ACHN (cell line): ENCODE measurements around the gene VSTM2B.
"Not testable (repeated sequence)": the region's sequence is repeated elsewhere in the genome, so short reads cannot be mapped to it uniquely, and the experiment has no call there.

Experiments
- DNase-seq: peaks from one replicate; pipeline ENCODE4 v3.0.0-alpha.2; 2015
- in situ Hi-C: cut with HindIII; loops from 2 replicates; pipeline ENCODE4 v1.10.0; 2017; ENCODE audit warnings: low sequenced_read_pairs, low pct_ligation_motif_present, low pct_unique_long_range_greater_than_20kb

Gene VSTM2B

GRCh38 chr19:29525901-29526729 is at the start of gene VSTM2B:
Gene VSTM2B, plus strand, starts transcription at chr19:29525994. Its CDS starts 590 bp downstream, at chr19:29526584.
- in situ Hi-C loops = no loop called here
- no peak for DNase-seq

- DNase-seq = no peak
- in situ Hi-C loops = no loop called here
These were observed 49.3 kb upstream of the VSTM2B start for GRCh38 chr19:29476528-29476927.

GRCh38 chr19:29477831-29478577 is 47.8 kb upstream of the VSTM2B start:
- in situ Hi-C loops = no loop called here
- no peak for DNase-seq

GRCh38 chr19:29478578-29479565 is 46.9 kb upstream of the VSTM2B start:
- in situ Hi-C loops = no loop called here
- peak; percentile 3 for DNase-seq

- DNase-seq = no peak
- in situ Hi-C loops = no loop called here
These were observed 45.9 kb upstream of the VSTM2B start for GRCh38 chr19:29479941-29480340.

- in situ Hi-C loops = no loop called here
- DNase-seq = no peak
These were observed 45.3 kb upstream of the VSTM2B start for GRCh38 chr19:29480507-29480906.

- in situ Hi-C loops = no loop called here
- DNase-seq = no peak
These were observed 42.7 kb upstream of the VSTM2B start for GRCh38 chr19:29482855-29483640.

- in situ Hi-C loops = no loop called here
- no peak for DNase-seq
These were observed 42.2 kb upstream of the VSTM2B start for GRCh38 chr19:29483641-29483920.

- DNase-seq = no peak
- in situ Hi-C loops = no loop called here
These were observed 41.7 kb upstream of the VSTM2B start for GRCh38 chr19:29483944-29484581.

- in situ Hi-C loops = no loop called here
- no peak for DNase-seq
These were observed 40.9 kb upstream of the VSTM2B start for GRCh38 chr19:29484876-29485275.

GRCh38 chr19:29485293-29485692 is 40.5 kb upstream of the VSTM2B start:
- in situ Hi-C loops = no loop called here

GRCh38 chr19:29486961-29487360 is 38.8 kb upstream of the VSTM2B start:
- in situ Hi-C loops = not testable (repeated sequence)

More at GRCh38 chr19:29485293-29485692, 40.5 kb upstream of the VSTM2B start:
- DNase-seq = no peak

GRCh38 chr19:29487432-29487831 is 38.4 kb upstream of the VSTM2B start:
- no peak for DNase-seq
- in situ Hi-C loops = no loop called here

More at GRCh38 chr19:29486961-29487360, 38.8 kb upstream of the VSTM2B start:
- DNase-seq = not testable (repeated sequence)

- no peak for DNase-seq
- in situ Hi-C loops = no loop called here
These were observed 37.5 kb upstream of the VSTM2B start for GRCh38 chr19:29488316-29488715.

- no peak for DNase-seq
- in situ Hi-C loops = no loop called here
These were observed 36.4 kb upstream of the VSTM2B start for GRCh38 chr19:29489172-29489951.

GRCh38 chr19:29491491-29491890 is 34.3 kb upstream of the VSTM2B start:
- no peak for DNase-seq
- in situ Hi-C loops = no loop called here

- no peak for DNase-seq
- in situ Hi-C loops = no loop called here
These were observed 33.7 kb upstream of the VSTM2B start for GRCh38 chr19:29491995-29492577.
